Astrocyte (in vitro differentiated cells and primary cell): ENCODE measurements around the gene ZNF619. TPM values are rescaled to one million over a fixed set of nuclear protein-coding genes. Genes with fewer than 3 reads are reported as not detected.

Experiments
- DNase-seq: peaks from one replicate; pipeline ENCODE4 v3.0.0-alpha.2; 2010; ENCODE audit warnings: low read depth
- FAIRE-seq: peaks from 2 replicates; lab custom pipeline; 2011; peaks lifted over from hg19 to GRCh38; lab: Jason Lieb, UNC
- H2AFZ ChIP-seq: 2 replicates; pipeline ENCODE4 v1.6.0; 2012; ENCODE audit warnings: low read depth, low read length, inconsistent platforms
- H3K27ac ChIP-seq: 2 replicates; pipeline ENCODE4 v1.5.1; 2011; ENCODE audit warnings: low read depth, low read length, inconsistent platforms
- H3K27me3 ChIP-seq: 2 replicates; pipeline ENCODE4 v1.6.0; 2011; ENCODE audit warnings: low read length, inconsistent platforms; ENCODE audit not compliant: insufficient read depth
- H3K36me3 ChIP-seq: 2 replicates; pipeline ENCODE4 v1.5.1; 2011; ENCODE audit warnings: low read length, inconsistent platforms; ENCODE audit not compliant: insufficient read depth
- H3K4me1 ChIP-seq: 2 replicates; pipeline ENCODE4 v1.5.1; 2011; ENCODE audit warnings: low read length, inconsistent platforms; ENCODE audit not compliant: insufficient read depth
- H3K4me2 ChIP-seq: 2 replicates; pipeline ENCODE4 v1.6.0; 2012; ENCODE audit warnings: low read length, inconsistent platforms
- H3K4me3 ChIP-seq: 2 replicates; pipeline ENCODE4 v1.5.1; 2011; ENCODE audit warnings: low read depth, mild to moderate bottlenecking, low read length, inconsistent platforms; ENCODE audit not compliant: insufficient read depth
- H3K79me2 ChIP-seq: 2 replicates; pipeline ENCODE4 v1.6.0; 2012; ENCODE audit warnings: mild to moderate bottlenecking, low read length, inconsistent platforms; ENCODE audit not compliant: insufficient read depth
- H3K9ac ChIP-seq: 2 replicates; pipeline ENCODE4 v1.6.0; 2012; ENCODE audit warnings: mild to moderate bottlenecking, low read length, inconsistent platforms
- H3K9me3 ChIP-seq: 2 replicates; pipeline ENCODE4 v1.5.1; 2012; ENCODE audit warnings: low read depth, mild to moderate bottlenecking, low read length, inconsistent platforms; ENCODE audit not compliant: insufficient read depth
- H4K20me1 ChIP-seq: 2 replicates; pipeline ENCODE4 v1.6.0; 2012; ENCODE audit warnings: low read length, inconsistent platforms; ENCODE audit not compliant: insufficient read depth
- H3K27ac Mint-ChIP-seq: one replicate; pipeline ENCODE4 v1.8.0; 2021; ENCODE audit warnings: mild to moderate bottlenecking, mixed read lengths; ENCODE audit not compliant: unreplicated experiment
- H3K27me3 Mint-ChIP-seq: one replicate; pipeline ENCODE4 v1.8.0; 2021; ENCODE audit warnings: low read depth, mixed read lengths; ENCODE audit not compliant: unreplicated experiment
- H3K36me3 Mint-ChIP-seq: one replicate; pipeline ENCODE4 v1.8.0; 2021; ENCODE audit warnings: low read depth, mixed read lengths; ENCODE audit not compliant: unreplicated experiment
- H3K4me1 Mint-ChIP-seq: one replicate; pipeline ENCODE4 v1.8.0; 2021; ENCODE audit warnings: low read depth, mixed read lengths; ENCODE audit not compliant: unreplicated experiment
- H3K4me3 Mint-ChIP-seq: one replicate; pipeline ENCODE4 v1.8.0; 2021; ENCODE audit warnings: mild to moderate bottlenecking, moderate library complexity, mixed read lengths; ENCODE audit not compliant: unreplicated experiment
- H3K9me3 Mint-ChIP-seq: one replicate; pipeline ENCODE4 v1.8.0; 2021; ENCODE audit warnings: mild to moderate bottlenecking, mixed read lengths; ENCODE audit not compliant: unreplicated experiment
- CTCF ChIP-seq: IDR thresholded peaks from 2 replicates; pipeline ENCODE4 v1.5.1; 2011; ENCODE audit warnings: low read depth, mild to moderate bottlenecking, inconsistent platforms, low read length, moderate library complexity; ENCODE audit not compliant: insufficient read depth
- EZH2 ChIP-seq: IDR thresholded peaks from 2 replicates; pipeline ENCODE4 v1.6.1; 2012; ENCODE audit warnings: mild to moderate bottlenecking, low read length, inconsistent platforms; ENCODE audit not compliant: insufficient read depth
- total RNA-seq: library from RNA; stranded (reverse); gene quantifications from 2 replicates; pipeline ENCODE4 v1.2.1, GENCODE V29; 2021

The ZNF619 gene
- total RNA-seq, 1 donor from 2014 or later = 3.4 TPM

- no peak overlapping the region for H3K4me3 ChIP-seq
- TF ChIP-seq EZH2 (no peak), CTCF (no peak)
- peaks cover 28% of the 10 kb centered on the region for H3K36me3 Mint-ChIP-seq
- H3K36me3 ChIP-seq = peaks cover 10% of the 10 kb centered on the region
- H3K79me2 ChIP-seq = no peaks in the 10 kb centered on the region
- no peaks in the 10 kb centered on the region for H3K4me1 ChIP-seq
- H3K27me3 ChIP-seq = no peaks in the 10 kb centered on the region
- no peak overlapping the region for H3K27ac Mint-ChIP-seq
- H3K4me1 Mint-ChIP-seq = no peaks in the 10 kb centered on the region
- FAIRE-seq = no peak
- no peak overlapping the region for H2AFZ ChIP-seq
- H3K9me3 Mint-ChIP-seq = peaks cover 20% of the 10 kb centered on the region
- H3K4me2 ChIP-seq = no peak overlapping the region
- no peak overlapping the region for H3K4me3 Mint-ChIP-seq
- no peak overlapping the region for H3K9ac ChIP-seq
- no peaks in the 10 kb centered on the region for H4K20me1 ChIP-seq
- peaks cover 23% of the 10 kb centered on the region for H3K9me3 ChIP-seq
- DNase-seq = no peak
- no peaks in the 10 kb centered on the region for H3K27me3 Mint-ChIP-seq
- H3K27ac ChIP-seq = no peak overlapping the region
These were observed 10.2 kb downstream of the ZNF619 start for GRCh38 chr3:40487172-40487571.

GRCh38 chr3:40490916-40491315 lies 14.0 kb downstream of the ZNF619 start:
- Histone ChIP-seq H4K20me1 (no peaks in the 10 kb centered on the region), H3K4me3 (no peak overlapping the region), H2AFZ (no peak overlapping the region), H3K9ac (no peak overlapping the region), H3K4me1 (no peaks in the 10 kb centered on the region), H3K9me3 (peaks cover 22% of the 10 kb centered on the region), H3K4me2 (no peak overlapping the region), H3K36me3 (peaks cover 10% of the 10 kb centered on the region), H3K27ac (no peak overlapping the region), H3K27me3 (no peaks in the 10 kb centered on the region), H3K79me2 (no peaks in the 10 kb centered on the region)
- TF ChIP-seq EZH2 (no peak), CTCF (no peak)
- Mint-ChIP-seq H3K36me3 (peaks cover 22% of the 10 kb centered on the region), H3K4me1 (no peaks in the 10 kb centered on the region), H3K4me3 (no peak overlapping the region), H3K27me3 (peaks cover 2% of the 10 kb centered on the region), H3K9me3 (peaks cover 22% of the 10 kb centered on the region), H3K27ac (no peak overlapping the region)
- FAIRE-seq (no peak), DNase-seq (no peak)

GRCh38 chr3:40494698-40495097 lies 17.8 kb downstream of the ZNF619 start:
- Histone ChIP-seq H3K27ac (no peak overlapping the region), H3K9ac (no peak overlapping the region), H3K4me1 (no peaks in the 10 kb centered on the region), H3K36me3 (no peaks in the 10 kb centered on the region), H2AFZ (no peak overlapping the region), H3K4me2 (no peak overlapping the region), H4K20me1 (no peaks in the 10 kb centered on the region), H3K9me3 (no peaks in the 10 kb centered on the region), H3K79me2 (no peaks in the 10 kb centered on the region), H3K4me3 (no peak overlapping the region), H3K27me3 (no peaks in the 10 kb centered on the region)
- no peak overlapping the region for H3K4me3 Mint-ChIP-seq
- DNase-seq = no peak
- peaks cover 4% of the 10 kb centered on the region for H3K27me3 Mint-ChIP-seq
- no peak overlapping the region for H3K27ac Mint-ChIP-seq
- no peak for FAIRE-seq
- no peaks in the 10 kb centered on the region for H3K4me1 Mint-ChIP-seq
- TF ChIP-seq EZH2 (no peak), CTCF (no peak)
- H3K36me3 Mint-ChIP-seq = no peaks in the 10 kb centered on the region
- peaks cover 2% of the 10 kb centered on the region for H3K9me3 Mint-ChIP-seq
